ENCODE data around the gene KLK3. TPM values are rescaled to one million over a fixed set of nuclear protein-coding genes. Genes with fewer than 3 reads are reported as not detected.

The KLK3 gene
- total RNA-seq, 1 experiment from 2014 or later = not detected

GRCh38 chr19:50829801-50830200, 24.9 kb upstream of the KLK3 start:
- H3K9me3 ChIP-seq (ENCODE audit: control insufficient read depth, insufficient read depth, low read depth, low read length) = no peaks in the 10 kb centered on the region
- no peak for TF ChIP-seq POLR2AphosphoS5 (IDR thresholded peaks at IDR 0.05; ENCODE audit: low read depth, low read length)
- TF ChIP-seq, protein P1, sequence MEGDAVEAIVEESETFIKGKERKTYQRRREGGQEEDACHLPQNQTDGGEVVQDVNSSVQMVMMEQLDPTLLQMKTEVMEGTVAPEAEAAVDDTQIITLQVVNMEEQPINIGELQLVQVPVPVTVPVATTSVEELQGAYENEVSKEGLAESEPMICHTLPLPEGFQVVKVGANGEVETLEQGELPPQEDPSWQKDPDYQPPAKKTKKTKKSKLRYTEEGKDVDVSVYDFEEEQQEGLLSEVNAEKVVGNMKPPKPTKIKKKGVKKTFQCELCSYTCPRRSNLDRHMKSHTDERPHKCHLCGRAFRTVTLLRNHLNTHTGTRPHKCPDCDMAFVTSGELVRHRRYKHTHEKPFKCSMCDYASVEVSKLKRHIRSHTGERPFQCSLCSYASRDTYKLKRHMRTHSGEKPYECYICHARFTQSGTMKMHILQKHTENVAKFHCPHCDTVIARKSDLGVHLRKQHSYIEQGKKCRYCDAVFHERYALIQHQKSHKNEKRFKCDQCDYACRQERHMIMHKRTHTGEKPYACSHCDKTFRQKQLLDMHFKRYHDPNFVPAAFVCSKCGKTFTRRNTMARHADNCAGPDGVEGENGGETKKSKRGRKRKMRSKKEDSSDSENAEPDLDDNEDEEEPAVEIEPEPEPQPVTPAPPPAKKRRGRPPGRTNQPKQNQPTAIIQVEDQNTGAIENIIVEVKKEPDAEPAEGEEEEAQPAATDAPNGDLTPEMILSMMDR (IDR thresholded peaks at IDR 0.05) = no peak
- TF ChIP-seq, protein P2, sequence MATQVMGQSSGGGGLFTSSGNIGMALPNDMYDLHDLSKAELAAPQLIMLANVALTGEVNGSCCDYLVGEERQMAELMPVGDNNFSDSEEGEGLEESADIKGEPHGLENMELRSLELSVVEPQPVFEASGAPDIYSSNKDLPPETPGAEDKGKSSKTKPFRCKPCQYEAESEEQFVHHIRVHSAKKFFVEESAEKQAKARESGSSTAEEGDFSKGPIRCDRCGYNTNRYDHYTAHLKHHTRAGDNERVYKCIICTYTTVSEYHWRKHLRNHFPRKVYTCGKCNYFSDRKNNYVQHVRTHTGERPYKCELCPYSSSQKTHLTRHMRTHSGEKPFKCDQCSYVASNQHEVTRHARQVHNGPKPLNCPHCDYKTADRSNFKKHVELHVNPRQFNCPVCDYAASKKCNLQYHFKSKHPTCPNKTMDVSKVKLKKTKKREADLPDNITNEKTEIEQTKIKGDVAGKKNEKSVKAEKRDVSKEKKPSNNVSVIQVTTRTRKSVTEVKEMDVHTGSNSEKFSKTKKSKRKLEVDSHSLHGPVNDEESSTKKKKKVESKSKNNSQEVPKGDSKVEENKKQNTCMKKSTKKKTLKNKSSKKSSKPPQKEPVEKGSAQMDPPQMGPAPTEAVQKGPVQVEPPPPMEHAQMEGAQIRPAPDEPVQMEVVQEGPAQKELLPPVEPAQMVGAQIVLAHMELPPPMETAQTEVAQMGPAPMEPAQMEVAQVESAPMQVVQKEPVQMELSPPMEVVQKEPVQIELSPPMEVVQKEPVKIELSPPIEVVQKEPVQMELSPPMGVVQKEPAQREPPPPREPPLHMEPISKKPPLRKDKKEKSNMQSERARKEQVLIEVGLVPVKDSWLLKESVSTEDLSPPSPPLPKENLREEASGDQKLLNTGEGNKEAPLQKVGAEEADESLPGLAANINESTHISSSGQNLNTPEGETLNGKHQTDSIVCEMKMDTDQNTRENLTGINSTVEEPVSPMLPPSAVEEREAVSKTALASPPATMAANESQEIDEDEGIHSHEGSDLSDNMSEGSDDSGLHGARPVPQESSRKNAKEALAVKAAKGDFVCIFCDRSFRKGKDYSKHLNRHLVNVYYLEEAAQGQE (IDR thresholded peaks at IDR 0.05; ENCODE audit: insufficient read depth in 1 of 2, low read depth in 2 of 2, low read length in 1 of 2) = no peak
- TF ChIP-seq SIN3A (IDR thresholded peaks at IDR 0.05; ENCODE audit: borderline replicate concordance, insufficient read depth, low read depth, low read length) = no peak
- no peak for TF ChIP-seq TCF7L2 (IDR thresholded peaks at IDR 0.05; ENCODE audit: low read depth, low read length)
- no peak overlapping the region for H3K27ac ChIP-seq (ENCODE audit: low read length)
- no TSS peak for BruUV-seq (replicated peaks)
- ATAC-seq (no peak), DNase-seq (ENCODE audit: low read depth, low spot score) (no peak)
- H3K36me3 ChIP-seq (ENCODE audit: control insufficient read depth, insufficient read depth, low read length) = no peaks in the 10 kb centered on the region
- no peaks in the 10 kb centered on the region for H3K4me1 ChIP-seq (ENCODE audit: control insufficient read depth, insufficient read depth, low read length)
- intact Hi-C loops (cut with micrococcal nuclease; ENCODE audit: unreplicated experiment) (no loop called here), in situ Hi-C loops (cut with HindIII; ENCODE audit: low pct_unique_long_range_greater_than_20kb, low sequenced_read_pairs) (no loop called here)
- H3K27me3 ChIP-seq (ENCODE audit: control insufficient read depth, insufficient read depth, low read length) = no peaks in the 10 kb centered on the region
- ChIA-PET CTCF (no interaction called here), POLR2A (no interaction called here)
- no peak overlapping the region for H3K4me3 ChIP-seq (ENCODE audit: low read depth in 2 of 2, low read length in 2 of 2)

- no peak for DNase-seq (ENCODE audit: low read depth, low spot score)
- Histone ChIP-seq H3K36me3 (ENCODE audit: control insufficient read depth, insufficient read depth, low read length) (no peaks in the 10 kb centered on the region), H3K27me3 (ENCODE audit: control insufficient read depth, insufficient read depth, low read length) (no peaks in the 10 kb centered on the region), H3K9me3 (ENCODE audit: control insufficient read depth, insufficient read depth, low read depth, low read length) (no peaks in the 10 kb centered on the region), H3K4me3 (ENCODE audit: low read depth in 2 of 2, low read length in 2 of 2) (no peak overlapping the region), H3K4me1 (ENCODE audit: control insufficient read depth, insufficient read depth, low read length) (no peaks in the 10 kb centered on the region), H3K27ac (ENCODE audit: low read length) (no peak overlapping the region)
- TF ChIP-seq, protein P2 (IDR thresholded peaks at IDR 0.05; ENCODE audit: insufficient read depth in 1 of 2, low read depth in 2 of 2, low read length in 1 of 2) = no peak
- TF ChIP-seq TCF7L2 (IDR thresholded peaks at IDR 0.05; ENCODE audit: low read depth, low read length) (no peak), POLR2AphosphoS5 (IDR thresholded peaks at IDR 0.05; ENCODE audit: low read depth, low read length) (no peak), SIN3A (IDR thresholded peaks at IDR 0.05; ENCODE audit: borderline replicate concordance, insufficient read depth, low read depth, low read length) (no peak)
- TF ChIP-seq, protein P1 (IDR thresholded peaks at IDR 0.05) = no peak
- ChIA-PET POLR2A (no interaction called here), CTCF (no interaction called here)
- in situ Hi-C loops (cut with HindIII; ENCODE audit: low pct_unique_long_range_greater_than_20kb, low sequenced_read_pairs) = no loop called here
- no peak for ATAC-seq
- intact Hi-C loops (cut with micrococcal nuclease; ENCODE audit: unreplicated experiment) = no loop called here
- BruUV-seq (replicated peaks) = no TSS peak
These were observed 24.3 kb upstream of the KLK3 start for GRCh38 chr19:50830266-50831025.
